Measurements from ENCODE around the gene DBT.
"Not testable (repeated sequence)": the region's sequence is repeated elsewhere in the genome, so short reads cannot be mapped to it uniquely, and the experiment has no call there.

DBT gene

GRCh38 chr1:100215101-100215500 is 34.5 kb downstream of the DBT start:
- TF ChIP-seq CTCF (conservative IDR thresholded peaks at IDR 0.05) (no peak), ZFX (IDR thresholded peaks at IDR 0.05) (no peak)
- no peak overlapping the region for H3K27ac ChIP-seq

- no peak overlapping the region for H3K27ac ChIP-seq
- no peak for TF ChIP-seq ZFX (IDR thresholded peaks at IDR 0.05)
Measured at GRCh38 chr1:100213141-100213540, 36.5 kb downstream of the DBT start.

GRCh38 chr1:100206301-100206700 is 43.3 kb downstream of the DBT start:
- TF ChIP-seq CTCF (conservative IDR thresholded peaks at IDR 0.05) (no peak), ZFX (IDR thresholded peaks at IDR 0.05) (no peak)
- no peak overlapping the region for H3K27ac ChIP-seq

- H3K27ac ChIP-seq, result not testable (repeated sequence)
Measured at GRCh38 chr1:100205593-100205992, 44.0 kb downstream of the DBT start.

- not testable (repeated sequence) for H3K27ac ChIP-seq
Measured at GRCh38 chr1:100205103-100205502, 44.5 kb downstream of the DBT start.

- H3K27ac ChIP-seq, result not testable (repeated sequence)
Measured at GRCh38 chr1:100202703-100203102, 46.9 kb downstream of the DBT start.

GRCh38 chr1:100200060-100200459 is 49.6 kb downstream of the DBT start:
- not testable (repeated sequence) for H3K27ac ChIP-seq

GRCh38 chr1:100198596-100198995 is 51.0 kb downstream of the DBT start:
- H3K27ac ChIP-seq, result no peak overlapping the region
- TF ChIP-seq CTCF (conservative IDR thresholded peaks at IDR 0.05), result no peak
- no peak for TF ChIP-seq ZFX (IDR thresholded peaks at IDR 0.05)

- TF ChIP-seq ZFX (IDR thresholded peaks at IDR 0.05) (no peak), CTCF (conservative IDR thresholded peaks at IDR 0.05) (no peak)
- H3K27ac ChIP-seq, result no peak overlapping the region; the same call in 1 of the 2 replicates
Measured at GRCh38 chr1:100188617-100189016, 61.0 kb downstream of the DBT start.

GRCh38 chr1:100187912-100188311 is 61.7 kb downstream of the DBT start:
- no peak overlapping the region for H3K27ac ChIP-seq
- no peak for TF ChIP-seq CTCF (conservative IDR thresholded peaks at IDR 0.05)
- no peak for TF ChIP-seq ZFX (IDR thresholded peaks at IDR 0.05)
